LNCaP clone FGC (cell line): Measurements from ENCODE around the gene MOXD1.

ENCODE experiments used
- DNase-seq: peaks from one replicate; pipeline ENCODE4 v3.0.0-alpha.2; 2011; ENCODE audit warnings: low read depth
- H3K4me3 ChIP-seq: 2 replicates; pipeline ENCODE4 v1.5.1; 2011; ENCODE audit warnings: mild to moderate bottlenecking, low read depth, low read length, control low read depth
- TF ChIP-seq, protein P1 (sequence below): IDR thresholded peaks from 2 replicates; pipeline ENCODE4 v1.5.1; 2012; ENCODE audit warnings: mild to moderate bottlenecking; ENCODE audit not compliant: control insufficient read depth, insufficient read depth; ENCODE audit errors: extremely low read depth

MOXD1 gene

DNA sequence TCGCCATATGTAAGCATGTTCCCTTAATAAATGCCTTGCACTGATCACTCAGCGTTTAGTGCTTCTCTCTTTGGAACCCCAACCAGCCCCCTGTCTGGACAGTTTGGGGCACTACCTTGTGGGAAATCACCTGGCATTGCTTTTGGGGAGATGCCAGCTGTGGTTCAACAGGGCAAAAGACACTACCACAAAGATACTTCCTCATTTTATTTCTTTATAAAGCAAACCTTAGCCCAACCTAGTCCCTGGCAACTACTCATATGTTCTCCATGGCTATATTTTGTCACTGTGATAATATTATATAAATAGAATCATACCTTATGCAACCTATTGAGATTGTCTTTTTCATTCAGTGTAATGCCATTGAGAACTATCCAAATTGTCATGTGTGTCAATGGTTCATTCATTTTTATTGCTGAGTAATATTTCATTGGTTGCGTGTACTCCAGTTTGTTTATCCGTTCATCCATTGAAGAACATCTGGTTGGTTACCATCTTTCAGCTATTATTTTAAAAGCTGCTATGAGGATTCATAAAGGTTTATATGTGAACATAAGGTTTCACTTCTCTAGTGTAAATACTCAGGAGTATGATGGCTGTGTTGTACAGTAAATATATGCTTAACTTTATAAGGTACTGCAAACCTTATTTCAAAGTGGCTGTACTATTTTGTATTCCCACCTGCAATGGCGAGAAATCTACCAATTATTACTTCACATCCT, 114.8 kb downstream of the MOXD1 start:
- no peak overlapping the region for H3K4me3 ChIP-seq
- DNase-seq = peak; percentile 83
- TF ChIP-seq, protein P1, sequence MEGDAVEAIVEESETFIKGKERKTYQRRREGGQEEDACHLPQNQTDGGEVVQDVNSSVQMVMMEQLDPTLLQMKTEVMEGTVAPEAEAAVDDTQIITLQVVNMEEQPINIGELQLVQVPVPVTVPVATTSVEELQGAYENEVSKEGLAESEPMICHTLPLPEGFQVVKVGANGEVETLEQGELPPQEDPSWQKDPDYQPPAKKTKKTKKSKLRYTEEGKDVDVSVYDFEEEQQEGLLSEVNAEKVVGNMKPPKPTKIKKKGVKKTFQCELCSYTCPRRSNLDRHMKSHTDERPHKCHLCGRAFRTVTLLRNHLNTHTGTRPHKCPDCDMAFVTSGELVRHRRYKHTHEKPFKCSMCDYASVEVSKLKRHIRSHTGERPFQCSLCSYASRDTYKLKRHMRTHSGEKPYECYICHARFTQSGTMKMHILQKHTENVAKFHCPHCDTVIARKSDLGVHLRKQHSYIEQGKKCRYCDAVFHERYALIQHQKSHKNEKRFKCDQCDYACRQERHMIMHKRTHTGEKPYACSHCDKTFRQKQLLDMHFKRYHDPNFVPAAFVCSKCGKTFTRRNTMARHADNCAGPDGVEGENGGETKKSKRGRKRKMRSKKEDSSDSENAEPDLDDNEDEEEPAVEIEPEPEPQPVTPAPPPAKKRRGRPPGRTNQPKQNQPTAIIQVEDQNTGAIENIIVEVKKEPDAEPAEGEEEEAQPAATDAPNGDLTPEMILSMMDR = no peak

DNA sequence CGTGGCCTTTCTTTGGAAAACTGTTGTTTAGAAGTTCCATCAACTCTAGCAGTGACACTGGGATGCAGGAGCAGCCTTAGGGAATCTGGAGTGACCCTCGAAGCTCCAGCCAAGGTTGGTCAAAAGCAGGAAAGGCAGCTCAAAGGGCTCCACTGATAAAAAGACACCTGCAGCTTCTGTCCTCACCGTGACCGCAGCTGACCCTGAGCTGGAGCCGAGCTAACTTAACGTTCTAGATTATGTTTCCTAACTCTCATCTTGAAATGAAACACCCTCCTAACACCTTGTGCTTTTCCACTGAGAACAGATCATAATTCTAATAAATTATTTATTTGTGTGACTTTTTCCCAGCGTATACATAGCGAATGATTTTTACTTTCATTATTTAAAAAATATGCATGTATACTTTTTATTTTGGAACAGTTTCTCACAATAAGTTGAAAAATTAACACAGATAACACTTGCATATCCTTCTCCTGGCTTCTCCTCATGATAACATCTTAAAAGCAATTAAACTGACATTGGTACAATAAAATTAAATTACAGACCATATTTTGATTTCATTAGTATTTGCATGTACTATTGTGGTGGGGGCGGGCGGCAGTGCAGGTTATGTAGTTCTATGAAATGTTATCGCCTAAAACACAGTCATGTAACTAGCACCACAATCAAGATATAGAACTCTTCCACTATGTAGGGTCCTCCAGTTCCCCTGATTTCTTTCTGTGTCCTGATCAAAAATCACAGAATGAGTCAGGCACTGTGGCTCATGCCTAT, 116.1 kb downstream of the MOXD1 start:
- TF ChIP-seq, protein P1 = no peak
- DNase-seq = no peak
- H3K4me3 ChIP-seq = no peak overlapping the region

DNA sequence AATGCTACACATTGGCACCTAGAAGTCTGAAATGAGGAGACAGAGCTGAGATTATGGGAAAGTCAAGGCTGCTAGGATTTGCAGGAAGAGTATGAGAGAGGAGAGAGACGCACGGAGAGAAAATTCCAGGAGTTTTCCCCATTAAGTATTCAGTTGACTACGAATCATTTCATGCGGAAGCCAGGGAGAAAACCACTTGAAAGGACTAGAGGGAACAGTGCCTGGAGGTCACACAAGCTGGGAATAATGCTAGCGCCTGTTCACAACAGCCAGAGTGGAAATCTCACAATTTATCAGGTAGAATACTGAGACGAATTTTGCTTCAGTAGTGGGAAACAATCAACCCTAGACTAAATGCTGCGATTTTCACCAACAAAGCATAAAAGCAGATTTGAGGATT, 118.6 kb downstream of the MOXD1 start:
- no peak for DNase-seq
- TF ChIP-seq, protein P1 = no peak
- no peak overlapping the region for H3K4me3 ChIP-seq

DNA sequence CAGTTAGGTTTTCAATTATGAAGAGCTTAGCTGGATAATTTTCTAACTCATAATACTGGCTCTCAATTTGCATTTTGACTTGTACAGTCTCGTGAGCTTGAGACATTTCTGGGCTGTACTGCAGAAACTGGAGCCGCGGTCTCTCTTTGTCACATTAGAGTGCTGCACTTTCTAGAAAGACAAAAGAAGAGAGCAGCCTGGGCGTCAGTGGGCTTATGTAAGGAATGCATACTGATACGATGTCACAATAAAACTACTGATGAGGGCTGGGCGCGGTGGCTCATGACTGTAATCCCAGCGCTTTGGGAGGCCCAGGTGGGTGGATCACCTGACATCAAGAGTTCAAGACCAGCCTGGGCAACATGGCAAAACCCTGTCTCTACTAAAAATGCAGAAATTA, 120.8 kb downstream of the MOXD1 start:
- H3K4me3 ChIP-seq = no peak overlapping the region
- TF ChIP-seq, protein P1 = no peak
- DNase-seq = no peak

DNA sequence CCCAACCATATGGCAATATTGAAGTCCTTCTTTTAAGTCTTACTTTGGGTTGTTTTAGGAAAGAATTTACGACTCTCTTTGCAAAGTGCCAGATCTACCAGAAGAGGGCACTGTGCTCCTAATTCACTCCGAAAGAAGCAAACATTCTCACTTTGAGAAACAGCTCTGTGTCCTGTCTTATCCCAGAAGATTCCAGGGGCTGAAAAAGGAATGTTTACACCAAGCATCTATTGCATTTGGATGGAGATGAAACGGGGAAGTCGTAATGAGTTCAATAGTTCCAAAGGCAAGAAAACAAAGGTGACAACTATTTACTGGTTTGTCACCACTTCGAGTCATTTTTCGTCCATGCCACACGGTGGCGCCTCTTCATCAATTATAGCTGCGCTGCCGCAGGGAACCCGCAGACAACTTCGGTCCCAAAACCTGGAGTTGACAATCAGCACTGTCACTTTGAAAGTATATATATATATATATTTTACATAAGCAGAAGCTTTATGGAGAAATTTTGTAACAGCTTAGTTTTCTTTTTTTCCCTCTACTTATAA, 121.6 kb downstream of the MOXD1 start:
- peak overlapping the region; percentile 37 for H3K4me3 ChIP-seq
- TF ChIP-seq, protein P1 = peak; percentile 80
- peak; percentile 37 for DNase-seq

DNA sequence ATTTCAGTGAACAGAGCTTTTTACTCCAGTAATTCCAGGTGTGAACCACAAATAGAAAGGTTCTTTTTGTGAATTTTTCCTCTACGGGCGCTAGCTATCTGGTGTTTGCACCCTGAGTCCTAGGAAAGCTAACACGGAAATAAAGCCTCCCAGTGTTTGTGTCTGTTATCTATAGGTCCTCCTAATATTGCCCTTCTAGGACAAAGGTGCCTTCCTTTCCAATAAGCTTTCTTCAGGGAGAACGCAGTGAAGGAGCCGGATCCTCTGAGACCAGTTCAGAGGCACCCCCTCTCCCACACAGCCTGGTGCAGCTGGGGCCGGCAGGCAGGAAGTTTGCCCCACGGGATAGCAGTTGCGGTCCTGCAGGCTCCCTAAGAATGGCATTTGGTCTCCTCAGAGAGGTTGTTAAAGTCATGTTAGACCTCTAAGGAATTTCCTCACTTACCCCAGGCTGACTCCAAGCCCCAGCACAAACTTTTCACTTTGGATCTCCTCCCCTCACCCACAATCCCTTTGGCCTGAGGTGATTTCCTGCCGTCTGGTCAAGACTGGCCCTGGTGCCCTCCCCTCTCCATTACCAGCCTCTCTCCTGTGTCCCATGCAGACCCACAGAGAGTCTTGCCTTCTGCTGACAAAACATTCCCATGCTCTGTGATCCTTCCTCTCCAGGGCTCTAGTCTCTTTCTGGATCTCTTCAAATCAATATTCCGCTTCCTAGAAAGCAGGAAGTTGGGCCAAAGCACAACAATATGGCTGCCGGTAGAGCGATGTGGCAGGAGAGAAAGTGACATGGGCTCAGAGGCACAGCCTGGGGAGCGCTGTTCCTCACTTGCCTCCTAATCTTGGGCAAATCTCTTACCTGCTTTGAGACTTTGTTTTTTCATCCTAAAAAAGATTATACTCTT, 126.0 kb downstream of the MOXD1 start:
- H3K4me3 ChIP-seq = no peak overlapping the region
- TF ChIP-seq, protein P1 = no peak
- DNase-seq = no peak
